Activated T-cell treated with anti-CD3 and anti-CD28 coated beads, Interleukin-2, amount 50 U/mL, for 72 hours (primary cell): ENCODE data around the gene SPATS2. TPM values are rescaled to one million over a fixed set of nuclear protein-coding genes. Genes with fewer than 3 reads are reported as not detected.

Source experiments
- ATAC-seq, 2 donors: fragments of 150-1000 bp; cut with Tn5 transposase; replicated peaks in 1 of 2; 2 replicates each; pipeline ENCODE4 v1.10.0; 2021; ENCODE audit warnings: moderate library complexity in 2 of 2, mild to moderate bottlenecking in 1 of 2
- DNase-seq, 2 donors: peaks; one replicate each; pipeline ENCODE4 v3.0.0; 2021 to 2022; ENCODE audit warnings: mixed read lengths in 1 of 2
- H3K27ac Mint-ChIP-seq: one replicate; pipeline ENCODE4 v1.8.0; 2022; ENCODE audit warnings: mild to moderate bottlenecking, moderate library complexity, mixed read lengths
- H3K27me3 Mint-ChIP-seq: one replicate; pipeline ENCODE4 v1.8.0; 2022; ENCODE audit warnings: low read depth, mixed read lengths
- H3K36me3 Mint-ChIP-seq, 2 donors: one replicate each; pipeline ENCODE4 v1.8.0; 2022; ENCODE audit warnings: mixed read lengths in 2 of 2, mild to moderate bottlenecking in 1 of 2; ENCODE audit not compliant: insufficient read depth in 2 of 2
- H3K4me1 Mint-ChIP-seq: one replicate; pipeline ENCODE4 v1.8.0; 2022; ENCODE audit warnings: low read depth, mixed read lengths
- H3K4me3 Mint-ChIP-seq, 2 donors: one replicate each; pipeline ENCODE4 v1.8.0; 2022; ENCODE audit warnings: mild to moderate bottlenecking in 2 of 2, mixed read lengths in 2 of 2, moderate library complexity in 2 of 2
- H3K9me3 Mint-ChIP-seq, 2 donors: one replicate each; pipeline ENCODE4 v1.8.0; 2022; ENCODE audit warnings: mixed read lengths in 2 of 2
- total RNA-seq, 2 donors: library from RNA; stranded (reverse); gene quantifications; one replicate each; pipeline ENCODE4 v1.2.3, GENCODE V29; 2022

The SPATS2 gene
- total RNA-seq, 2 donors from 2014 or later = 12.3 to 16.4 TPM

- H3K36me3 Mint-ChIP-seq = no peaks in the 10 kb centered on the region
- no peak for DNase-seq
- H3K27me3 Mint-ChIP-seq = peaks cover 83% of the 10 kb centered on the region
- peak overlapping the region in 1 of 2 donors; percentile 11 for H3K4me3 Mint-ChIP-seq
- peaks cover 34% of the 10 kb centered on the region for H3K4me1 Mint-ChIP-seq
- no peak overlapping the region for H3K27ac Mint-ChIP-seq
- H3K9me3 Mint-ChIP-seq = no peaks in the 10 kb centered on the region
- no peak for ATAC-seq
Observed at GRCh38 chr12:49340095-49340870, 27.0 kb upstream of the SPATS2 start.

GRCh38 chr12:49340971-49341776 lies 26.1 kb upstream of the SPATS2 start:
- Mint-ChIP-seq H3K9me3 (no peaks in the 10 kb centered on the region), H3K27ac (no peak overlapping the region), H3K27me3 (peaks cover 80% of the 10 kb centered on the region), H3K4me3 (peak overlapping the region in 1 of 2 donors; percentile 11), H3K36me3 (no peaks in the 10 kb centered on the region), H3K4me1 (peaks cover 42% of the 10 kb centered on the region)
- ATAC-seq (no peak), DNase-seq (no peak)

GRCh38 chr12:49341777-49342065 lies 25.5 kb upstream of the SPATS2 start:
- H3K4me3 Mint-ChIP-seq = peak overlapping the region in 1 of 2 donors; percentile 78
- H3K9me3 Mint-ChIP-seq = no peaks in the 10 kb centered on the region
- no peak overlapping the region for H3K27ac Mint-ChIP-seq
- peaks cover 45% of the 10 kb centered on the region for H3K4me1 Mint-ChIP-seq
- no peak for ATAC-seq
- no peaks in the 10 kb centered on the region for H3K36me3 Mint-ChIP-seq
- peaks cover 82% of the 10 kb centered on the region for H3K27me3 Mint-ChIP-seq
- DNase-seq = no peak

GRCh38 chr12:49342066-49342913 lies 25.0 kb upstream of the SPATS2 start:
- DNase-seq = peak; percentile 87 to 89
- Mint-ChIP-seq H3K4me3 (peak overlapping the region; percentile 44 to 78), H3K4me1 (peaks cover 45% of the 10 kb centered on the region), H3K27ac (no peak overlapping the region), H3K36me3 (no peaks in the 10 kb centered on the region), H3K9me3 (no peaks in the 10 kb centered on the region), H3K27me3 (peaks cover 82% of the 10 kb centered on the region)
- peak; percentile 77 to 79 for ATAC-seq

- H3K4me3 Mint-ChIP-seq = peak overlapping the region; percentile 44 to 78
- peak; percentile 59 to 69 for DNase-seq
Observed at GRCh38 chr12:49342914-49343731, 24.1 kb upstream of the SPATS2 start.

GRCh38 chr12:49344486-49345050 lies 22.7 kb upstream of the SPATS2 start:
- Mint-ChIP-seq H3K4me1 (peaks cover 40% of the 10 kb centered on the region), H3K36me3 (no peaks in the 10 kb centered on the region), H3K27ac (no peak overlapping the region), H3K9me3 (no peaks in the 10 kb centered on the region), H3K27me3 (peaks cover 77% of the 10 kb centered on the region), H3K4me3 (no peak overlapping the region)
- no peak for DNase-seq
- ATAC-seq = no peak

More at GRCh38 chr12:49342914-49343731, 24.1 kb upstream of the SPATS2 start:
- peaks cover 40% of the 10 kb centered on the region for H3K4me1 Mint-ChIP-seq
- H3K9me3 Mint-ChIP-seq = no peaks in the 10 kb centered on the region
- peaks cover 80% of the 10 kb centered on the region for H3K27me3 Mint-ChIP-seq
- ATAC-seq = peak; percentile 65 to 66
- no peaks in the 10 kb centered on the region for H3K36me3 Mint-ChIP-seq
- no peak overlapping the region for H3K27ac Mint-ChIP-seq

- Mint-ChIP-seq H3K27ac (no peak overlapping the region), H3K4me1 (peaks cover 40% of the 10 kb centered on the region), H3K9me3 (no peaks in the 10 kb centered on the region), H3K4me3 (peak overlapping the region; percentile 82 to 86), H3K36me3 (no peaks in the 10 kb centered on the region), H3K27me3 (peaks cover 75% of the 10 kb centered on the region)
- ATAC-seq (no peak), DNase-seq (no peak)
Observed at GRCh38 chr12:49345051-49345824, 22.0 kb upstream of the SPATS2 start.

- no peaks in the 10 kb centered on the region for H3K9me3 Mint-ChIP-seq
- DNase-seq = no peak
Observed at GRCh38 chr12:49345825-49346658, 21.2 kb upstream of the SPATS2 start.

GRCh38 chr12:49346659-49347310 lies 20.5 kb upstream of the SPATS2 start, which contains the start of gene DNAJC22:
TSS of gene DNAJC22 (plus strand) at chr12:49346888. CDS start at chr12:49348873, 1,985 bp downstream.
- Mint-ChIP-seq H3K4me1 (peaks cover 40% of the 10 kb centered on the region), H3K9me3 (no peaks in the 10 kb centered on the region)
- peak in 1 of 2 donors; percentile 19 for ATAC-seq

More at GRCh38 chr12:49345825-49346658, 21.2 kb upstream of the SPATS2 start:
- peaks cover 75% of the 10 kb centered on the region for H3K27me3 Mint-ChIP-seq
- H3K4me1 Mint-ChIP-seq = peaks cover 40% of the 10 kb centered on the region
- H3K36me3 Mint-ChIP-seq = no peaks in the 10 kb centered on the region
- H3K4me3 Mint-ChIP-seq = peak overlapping the region; percentile 82 to 86
- no peak overlapping the region for H3K27ac Mint-ChIP-seq
- no peak for ATAC-seq

GRCh38 chr12:49347311-49348193 lies 19.7 kb upstream of the SPATS2 start:
- Mint-ChIP-seq H3K4me3 (peak overlapping the region; percentile 82 to 86), H3K36me3 (no peaks in the 10 kb centered on the region), H3K27ac (no peak overlapping the region), H3K9me3 (no peaks in the 10 kb centered on the region), H3K4me1 (peaks cover 40% of the 10 kb centered on the region), H3K27me3 (peaks cover 70% of the 10 kb centered on the region)
- DNase-seq (peak; percentile 84 to 85), ATAC-seq (peak; percentile 69 to 71)

More at GRCh38 chr12:49346659-49347310, 20.5 kb upstream of the SPATS2 start, which contains the start of gene DNAJC22:
- Mint-ChIP-seq H3K36me3 (no peaks in the 10 kb centered on the region), H3K4me3 (peak within 1 kb of the TSS; percentile 82 to 86), H3K27ac (no peak within 1 kb of the TSS), H3K27me3 (peaks cover 71% of the 10 kb centered on the region)
- peak in 1 of 2 donors; percentile 42 for DNase-seq
